Neural cell (in vitro differentiated cells): Measurements from ENCODE around the gene ZBP1.

Source experiments
- CTCF ChIP-seq: fragments of 450-650 bp; IDR thresholded peaks from 2 replicates; pipeline ENCODE4 v1.5.1; 2014; ENCODE audit warnings: antibody characterized with exemption, mild to moderate bottlenecking, moderate library complexity; ENCODE audit not compliant: poor library complexity, severe bottlenecking
- EZH2 ChIP-seq: fragments of 200-600, 300-800 bp; shearing (Covaris generic), sonication (generic); IDR thresholded peaks from 2 replicates; pipeline ENCODE4 v1.6.1; 2014; ENCODE audit warnings: antibody characterized with exemption, low read length, borderline replicate concordance, mild to moderate bottlenecking; ENCODE audit not compliant: insufficient read depth, poor library complexity, severe bottlenecking
- MXI1 ChIP-seq: fragments of 450-650 bp; conservative IDR thresholded peaks from 2 replicates; pipeline ENCODE4 v1.6.1; 2014; ENCODE audit warnings: antibody characterized with exemption, mild to moderate bottlenecking; ENCODE audit not compliant: poor library complexity, severe bottlenecking
- POLR2AphosphoS5 ChIP-seq: IDR thresholded peaks from 2 replicates; pipeline ENCODE4 v1.6.1; 2012
- REST ChIP-seq: IDR thresholded peaks from 2 replicates; pipeline ENCODE4 v1.6.1; 2012; ENCODE audit warnings: borderline replicate concordance
- TAF1 ChIP-seq: IDR thresholded peaks from 2 replicates; pipeline ENCODE4 v1.6.1; 2012; ENCODE audit warnings: low read depth

- no peak for TF ChIP-seq CTCF
- TF ChIP-seq TAF1, result no peak
- no peak for TF ChIP-seq EZH2
- TF ChIP-seq POLR2AphosphoS5, result no peak
- no peak for TF ChIP-seq REST
- TF ChIP-seq MXI1, result no peak
Measured at GRCh38 chr20:57584768-57585461, 35.3 kb downstream of the ZBP1 start.
